Pancreas (tissue), 10 donors: ENCODE results near the gene CATSPERD. TPM values are rescaled to one million over a fixed set of nuclear protein-coding genes. Genes with fewer than 3 reads are reported as not detected.

Experiments used
- ATAC-seq, 4 donors: fragments of 200-7000 bp; cut with Tn5 transposase; one replicate each; pipeline versions ENCODE4 v1.8.0 to v1.9.1; 2020; ENCODE audit warnings: mild to moderate bottlenecking in 4 of 4, moderate library complexity in 4 of 4
- DNase-seq, 6 donors: peaks; one replicate each; pipeline ENCODE4 v3.0.0-alpha.2; 2020
- FAIRE-seq: peaks from 2 replicates; lab custom pipeline; 2012; peaks lifted over from hg19 to GRCh38; lab: Jason Lieb, UNC
- H3K27ac ChIP-seq, 4 donors: fragments of 200-600 bp; sonication (generic); 1 replicate in 3 of 4; 2 replicates in 1 of 4; pipeline versions ENCODE4 v1.5.0 to v1.8.0; 2020
- H3K27me3 ChIP-seq, 4 donors: fragments of 200-600 bp; one replicate each; pipeline ENCODE4 v1.8.0; 2021
- H3K36me3 ChIP-seq, 3 donors: fragments of 200-600 bp; sonication (generic) in 1 of 3; one replicate each; pipeline versions ENCODE4 v1.5.0 to v1.8.0; 2020 to 2021
- H3K4me1 ChIP-seq, 3 donors: fragments of 200-600 bp; one replicate each; pipeline ENCODE4 v1.8.0; 2021
- H3K4me3 ChIP-seq, 4 donors: fragments of 200-600 bp; sonication (generic) in 2 of 4; one replicate each; pipeline versions ENCODE4 v1.5.0 to v1.8.0; 2020 to 2021
- H3K9me3 ChIP-seq, 4 donors: fragments of 200-600 bp; one replicate each; pipeline ENCODE4 v1.8.0; 2021
- CTCF ChIP-seq, 4 donors: fragments of 200-600 bp; sonication (generic) in 3 of 4; IDR thresholded peaks; one replicate each; pipeline versions ENCODE4 v1.5.0 to v1.8.0; 2021; ENCODE audit warnings: antibody characterized with exemption in 4 of 4
- WGBS, 2 donors: extraction: QIAGEN DNeasy Blood & Tissue Kit; methylation state at CpG; one replicate each; pipeline ENCODE4 v1.1.7; 2013; 5-methylcytosine and 5-hydroxymethylcytosine counted together
- intact Hi-C, 3 donors: fragments of 100-400 bp; cut with DNase I; formaldehyde crosslinking; loops; one replicate each; pipeline versions ENCODE4 v1.11.1 to v1.14.2; 2022
- polyA plus RNA-seq, 2 donors: library from polyadenylated mRNA; stranded (reverse); fragments of 200-250 nt; gene quantifications; one replicate each; pipeline ENCODE4 v1.2.3, GENCODE V29; 2013
- total RNA-seq, 6 donors: library from RNA; stranded (reverse); fragmentation: NEBNext Ultra II Directional in 4 of 6; extraction: Animal tissue kit (Norgen Biotek cat#: 25700) in 4 of 6; gene quantifications; one replicate each; pipeline versions ENCODE4 v1.2.1 to v1.2.4, GENCODE V29; 2021 to 2023
- donor health status: healthy with polysubstance abuse.
- donor health status: DM: no; HTN: no; CAD: no; lungs with moderate emphysema.
- donor health status: DM: no; HTN: no; CAD: no.
- donor health status: control.
- donor health status: control.
- donor health status: Bipolar disorder and iron deficiency.
- donor health status: DM: yes; HTN: yes; CAD: no.
- donor health status: DM: no; HTN: no; CAD: no.
- donor health status: DM: no; HTN: no; CAD: no.
- donor health status: DM: yes; HTN: yes; CAD: no.

The CATSPERD gene
- total and polyA plus RNA-seq, 8 donors = not detected

GRCh38 chr19:5690125-5690954 is 30.1 kb upstream of the CATSPERD start, which contains the start of gene RPL36:
Gene RPL36 (plus strand): TSS chr19:5690295. CDS start chr19:5690508, 213 bp downstream.
- peak; percentile 95 to 100 (median 99) for DNase-seq
- Histone ChIP-seq H3K27ac (peak within 1 kb of the TSS; percentile 79 to 84 (median 84)), H3K4me3 (peak within 1 kb of the TSS; percentile 76 to 92 (median 84)), H3K4me1 (peaks cover 3 to 7% (median 6%) of the 10 kb centered on the region in 3 donors), H3K9me3 (no peaks in the 10 kb centered on the region), H3K27me3 (no peaks in the 10 kb centered on the region), H3K36me3 (peaks cover 0 to 34% (median 24%) of the 10 kb centered on the region in 3 donors)
- intact Hi-C loops = no loop called here
- peak; percentile 96 to 99 (median 98) for TF ChIP-seq CTCF (IDR thresholded peaks at IDR 0.05)
- ATAC-seq = peak; percentile 72 to 83 (median 74)
- FAIRE-seq = no peak
- 1% methylated on average over 70 to 73 of the region's 73 CpGs for WGBS, 2 donors

DNA sequence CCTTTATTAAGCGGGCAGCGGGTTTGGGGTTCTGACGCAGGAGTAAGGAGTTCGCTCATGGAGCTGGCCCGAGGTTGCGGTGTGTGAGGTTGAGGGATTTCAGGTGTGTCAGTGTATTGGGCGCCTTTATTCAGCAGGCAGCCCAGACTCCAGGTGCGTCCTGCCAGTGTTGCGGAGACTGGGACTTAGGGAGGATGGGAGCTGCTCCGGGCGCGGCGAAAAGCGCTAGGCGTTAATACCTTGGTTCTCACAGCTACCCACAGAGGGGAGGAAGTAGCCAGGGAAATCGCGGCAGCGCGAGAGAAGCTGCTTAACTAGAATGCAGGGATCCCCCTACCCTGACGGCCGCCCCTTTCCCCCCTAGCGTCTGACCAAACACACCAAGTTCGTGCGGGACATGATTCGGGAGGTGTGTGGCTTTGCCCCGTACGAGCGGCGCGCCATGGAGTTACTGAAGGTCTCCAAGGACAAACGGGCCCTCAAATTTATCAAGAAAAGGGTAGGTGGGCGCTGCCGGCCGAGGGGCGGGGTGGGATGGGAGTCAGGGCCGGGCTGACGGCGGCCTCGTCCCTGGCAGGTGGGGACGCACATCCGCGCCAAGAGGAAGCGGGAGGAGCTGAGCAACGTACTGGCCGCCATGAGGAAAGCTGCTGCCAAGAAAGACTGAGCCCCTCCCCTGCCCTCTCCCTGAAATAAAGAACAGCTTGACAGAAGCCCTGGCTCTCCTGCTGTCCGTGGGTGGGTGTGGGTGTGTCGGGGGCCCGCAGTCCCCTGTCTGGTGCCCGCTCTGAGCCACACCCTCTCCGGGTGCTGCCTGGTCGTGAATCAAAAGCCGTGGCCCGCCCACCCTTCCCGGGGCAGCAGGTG is 29.2 kb upstream of the CATSPERD start:
- peaks cover 0 to 42% (median 33%) of the 10 kb centered on the region in 3 donors for H3K36me3 ChIP-seq
- intact Hi-C loops = no loop called here
- no peaks in the 10 kb centered on the region for H3K9me3 ChIP-seq
- 1 to 2% methylated on average over 54 of the region's 54 CpGs for WGBS, 2 donors
- no peaks in the 10 kb centered on the region for H3K27me3 ChIP-seq
- peak overlapping the region; percentile 79 to 84 (median 84) for H3K27ac ChIP-seq
- no peak for TF ChIP-seq CTCF (IDR thresholded peaks at IDR 0.05)
- no peak for FAIRE-seq
- peak overlapping the region; percentile 76 to 92 (median 84) for H3K4me3 ChIP-seq
- peak; percentile 53 to 88 (median 74) for DNase-seq
- ATAC-seq = peak; percentile 2 to 27 (median 11)
- H3K4me1 ChIP-seq = peaks cover 3 to 7% (median 6%) of the 10 kb centered on the region in 3 donors

GRCh38 chr19:5691822-5692722 is 28.4 kb upstream of the CATSPERD start:
- WGBS, 2 donors = 44 to 50% methylated on average over 41 to 42 of the region's 42 CpGs
- intact Hi-C loops = no loop called here
- peak overlapping the region in 3 of 4 donors; percentile 78 to 92 (median 90) for H3K4me3 ChIP-seq
- peaks cover 0 to 51% (median 33%) of the 10 kb centered on the region in 3 donors for H3K36me3 ChIP-seq
- H3K9me3 ChIP-seq = no peaks in the 10 kb centered on the region
- no peak for TF ChIP-seq CTCF (IDR thresholded peaks at IDR 0.05)
- no peak for FAIRE-seq
- H3K27ac ChIP-seq = peak overlapping the region in 3 of 4 donors; percentile 79 to 84 (median 83)
- peaks cover 3 to 7% (median 6%) of the 10 kb centered on the region in 3 donors for H3K4me1 ChIP-seq
- DNase-seq = peak in 4 of 6 donors; percentile 43 to 83 (median 64)
- no peaks in the 10 kb centered on the region for H3K27me3 ChIP-seq
- no peak for ATAC-seq

GRCh38 chr19:5692723-5693194 is 27.7 kb upstream of the CATSPERD start:
- no peak for ATAC-seq
- Histone ChIP-seq H3K36me3 (peaks cover 0 to 51% (median 33%) of the 10 kb centered on the region in 3 donors), H3K4me1 (peaks cover 0 to 7% (median 6%) of the 10 kb centered on the region in 3 donors), H3K27ac (no peak overlapping the region), H3K27me3 (no peaks in the 10 kb centered on the region), H3K9me3 (no peaks in the 10 kb centered on the region), H3K4me3 (no peak overlapping the region)
- WGBS, 2 donors = 77 to 81% methylated on average over 7 of the region's 7 CpGs
- DNase-seq = peak in 1 of 6 donors; percentile 20
- intact Hi-C loops = no loop called here
- no peak for FAIRE-seq
- no peak for TF ChIP-seq CTCF (IDR thresholded peaks at IDR 0.05)
